NCI-H2196 treated with DMSO at 0.1 percent for 48 hours (cell line): ENCODE results near the gene HIBADH.
A peak's percentile ranks its signal among the peaks of the same experiment; 100 is the strongest.
"Not testable (repeated sequence)": the region's sequence is repeated elsewhere in the genome, so short reads cannot be mapped to it uniquely, and the experiment has no call there.

ENCODE experiments used
- DNase-seq: peaks from one replicate; lab custom pipeline; 2025; ENCODE audit not compliant: unreplicated experiment; lab: John Stamatoyannopoulos, UW

HIBADH gene

DNA sequence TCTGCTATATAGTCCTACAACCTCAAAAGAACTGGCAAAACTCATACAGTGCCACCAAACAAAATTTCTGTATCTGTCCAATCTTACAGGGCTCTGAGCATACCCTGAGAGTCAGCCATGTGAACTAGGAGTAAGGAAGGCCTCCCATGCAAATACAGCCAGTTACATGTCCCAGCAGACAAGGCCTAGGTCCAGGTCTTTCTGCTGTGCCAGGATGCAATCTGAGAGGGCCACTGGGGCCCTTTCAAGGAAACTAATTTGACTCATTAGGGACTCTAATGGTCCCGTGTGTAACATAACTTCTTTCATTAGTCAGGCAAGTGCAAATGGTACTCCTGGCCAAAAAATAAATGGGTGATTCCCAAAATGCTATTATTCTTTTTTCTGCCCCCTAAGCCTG, 17.9 kb upstream of the HIBADH start:
- no peak for DNase-seq

DNA sequence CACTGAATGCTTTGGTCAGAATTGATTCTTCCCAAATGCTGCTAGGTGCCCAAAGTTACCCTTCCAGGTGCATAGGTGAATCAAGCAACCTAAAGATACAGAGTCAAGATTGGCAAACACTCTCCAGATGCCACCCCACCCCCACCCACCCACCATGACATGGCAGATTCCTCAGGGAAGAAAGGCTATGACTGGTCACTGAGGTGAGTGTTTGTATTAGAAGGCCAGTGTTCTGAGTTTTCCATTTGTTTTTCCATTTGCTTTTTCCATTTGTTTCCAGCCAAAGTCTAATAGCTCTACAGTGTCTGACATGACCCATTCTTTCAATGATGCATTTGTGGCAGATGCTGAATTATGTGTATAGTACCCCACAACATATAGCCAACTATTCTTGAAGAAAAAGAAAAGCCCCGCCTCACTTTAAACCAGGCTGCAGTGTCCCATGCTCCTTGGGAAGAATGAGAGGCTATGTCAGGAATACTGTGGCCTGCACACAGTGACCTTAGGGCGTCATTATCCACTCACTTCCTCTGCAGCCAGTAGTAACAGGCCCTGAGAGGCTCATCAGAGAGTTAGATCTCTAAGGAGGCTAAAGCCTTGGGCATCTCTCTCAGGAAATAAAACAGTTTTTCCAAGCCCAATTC, 16.1 kb upstream of the HIBADH start:
- no peak for DNase-seq

- no peak for DNase-seq
Observed at GRCh38 chr7:27677912-27678612, 15.4 kb upstream of the HIBADH start.

DNA sequence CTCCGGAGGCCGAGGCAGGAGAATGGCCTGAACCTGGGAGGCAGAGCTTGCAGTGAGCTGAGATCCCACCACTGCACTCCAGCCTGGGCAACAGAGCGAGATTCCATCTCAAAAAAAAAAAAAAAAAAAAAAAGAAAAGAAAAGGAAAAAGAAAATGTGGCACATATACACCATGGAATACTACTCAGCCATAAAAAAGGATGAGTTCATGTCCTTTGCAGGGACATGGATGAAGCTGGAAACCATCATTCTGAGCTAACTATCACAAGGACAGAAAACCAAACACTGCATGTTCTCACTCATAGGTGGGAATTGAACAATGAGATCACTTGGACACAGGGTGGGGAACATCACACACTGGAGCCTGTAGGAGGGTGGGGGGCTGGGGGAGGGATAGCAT, 11.4 kb upstream of the HIBADH start:
- DNase-seq: not testable (repeated sequence)

GRCh38 chr7:27671675-27672074, 9.0 kb upstream of the HIBADH start:
- DNase-seq: no peak

- no peak for DNase-seq
Observed at GRCh38 chr7:27670676-27671075, 8.0 kb upstream of the HIBADH start.

DNA sequence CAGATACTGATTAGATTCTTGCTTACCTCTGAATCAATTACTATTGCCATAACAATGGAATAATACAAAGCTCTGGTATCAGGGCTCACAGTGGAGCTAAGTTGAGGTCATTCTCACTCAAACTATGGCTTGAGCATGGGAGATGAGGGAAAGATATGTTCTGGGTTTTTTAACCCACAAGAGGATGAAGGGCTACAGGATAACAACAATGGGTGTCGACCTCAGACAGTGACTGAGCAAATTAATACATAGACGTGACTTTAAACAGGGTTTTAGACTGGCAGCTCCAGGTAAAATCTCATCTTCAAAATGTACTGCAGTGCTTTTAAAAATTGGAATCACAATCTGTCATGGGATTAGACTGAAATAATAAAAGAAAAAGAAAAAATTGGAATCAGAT, 7.5 kb upstream of the HIBADH start:
- DNase-seq: no peak

GRCh38 chr7:27665531-27665930, 2.8 kb upstream of the HIBADH start:
- DNase-seq: no peak

DNA sequence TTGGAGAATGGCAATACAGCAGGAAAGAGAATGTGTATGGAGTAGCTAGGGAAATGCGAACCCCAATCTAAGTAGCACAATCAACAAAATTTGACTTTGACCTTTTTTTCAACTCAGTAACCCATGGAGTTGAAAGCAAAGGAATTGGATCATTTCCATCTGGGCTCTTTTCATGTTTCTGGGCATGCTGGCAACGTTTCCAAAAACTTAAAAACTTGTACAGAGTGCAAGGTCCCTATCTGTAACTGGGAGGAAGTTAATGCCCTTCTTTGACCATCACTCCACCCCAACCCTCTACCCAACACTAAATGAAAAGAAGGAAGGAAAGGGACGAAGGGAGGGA, 1.3 kb upstream of the HIBADH start:
- DNase-seq: no peak

GRCh38 chr7:27661811-27662489, 733 bp downstream of the HIBADH start:
- no peak for DNase-seq

DNA sequence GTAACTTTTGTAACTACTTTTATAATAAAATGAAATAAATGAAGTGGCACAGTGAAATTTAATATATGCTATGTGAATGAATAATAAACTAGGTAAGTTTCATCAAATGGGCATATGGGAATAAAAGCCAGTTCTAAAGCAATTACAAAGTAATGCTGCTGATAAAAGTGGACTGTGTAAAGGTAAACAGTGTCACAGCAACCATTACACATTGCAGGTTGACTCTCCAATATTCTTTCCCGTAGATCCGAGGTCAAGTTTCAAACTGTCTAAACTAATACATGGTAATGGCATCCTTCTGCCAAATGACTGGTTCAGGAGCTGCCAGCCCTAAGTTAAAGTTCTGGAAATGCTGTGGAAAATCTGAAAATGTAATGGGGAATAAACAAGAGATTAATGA, 6.0 kb downstream of the HIBADH start:
- no peak for DNase-seq

DNA sequence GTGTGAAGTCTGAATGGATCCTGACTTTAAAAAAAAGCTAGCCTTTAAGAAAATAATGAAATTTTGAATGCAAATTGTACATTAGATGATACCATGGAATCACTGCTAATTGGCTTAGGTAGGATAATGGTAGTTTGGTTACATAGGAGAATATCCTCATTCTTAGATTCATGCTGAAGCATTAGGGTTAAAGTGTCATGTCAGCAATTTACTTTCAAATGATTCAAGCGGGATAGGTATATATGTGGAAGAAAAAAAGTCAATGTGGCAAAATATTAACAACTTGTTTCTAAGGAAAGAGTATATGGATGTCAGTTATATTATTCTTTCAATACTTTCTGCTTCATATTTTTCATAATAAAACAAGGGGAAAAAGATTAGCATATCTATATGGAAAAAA, 7.5 kb downstream of the HIBADH start:
- no peak for DNase-seq

DNA sequence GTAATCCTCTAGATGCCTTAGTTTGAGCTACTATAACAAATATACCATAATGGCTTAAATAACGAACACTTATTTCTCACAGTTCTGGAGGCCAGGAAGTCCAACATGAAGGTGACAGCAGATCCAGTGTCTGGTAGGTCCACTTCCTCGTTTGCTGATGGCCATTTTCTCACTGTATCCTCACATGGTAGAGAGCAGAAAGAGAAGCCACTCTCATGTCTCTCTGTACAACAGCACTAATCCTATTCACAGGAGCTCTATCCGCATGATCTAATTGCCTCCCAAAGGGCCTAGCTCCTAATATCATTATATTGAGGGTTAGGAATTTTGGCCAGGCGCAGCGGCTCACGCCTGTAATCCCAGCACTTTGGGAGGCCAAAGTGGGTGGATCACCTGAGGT, 10.2 kb downstream of the HIBADH start:
- DNase-seq: no peak

DNA sequence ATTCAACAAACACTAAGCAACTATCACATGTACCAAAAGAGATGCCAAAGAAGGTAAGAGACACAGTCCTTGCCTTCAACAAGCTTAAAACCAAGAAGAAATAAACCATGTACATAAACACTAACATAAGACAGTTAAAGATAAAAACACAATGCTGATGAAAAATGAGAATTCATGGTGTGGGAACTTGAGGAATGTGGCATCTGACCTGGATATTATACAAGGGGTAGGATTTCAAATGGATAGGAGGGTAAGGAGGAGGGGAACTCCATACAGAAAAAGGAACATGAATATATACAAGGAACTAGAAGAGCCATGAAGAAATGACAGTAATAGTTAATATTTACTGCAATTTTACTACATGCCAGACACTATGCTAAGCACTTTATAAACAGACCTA, 11.0 kb downstream of the HIBADH start:
- DNase-seq: no peak

DNA sequence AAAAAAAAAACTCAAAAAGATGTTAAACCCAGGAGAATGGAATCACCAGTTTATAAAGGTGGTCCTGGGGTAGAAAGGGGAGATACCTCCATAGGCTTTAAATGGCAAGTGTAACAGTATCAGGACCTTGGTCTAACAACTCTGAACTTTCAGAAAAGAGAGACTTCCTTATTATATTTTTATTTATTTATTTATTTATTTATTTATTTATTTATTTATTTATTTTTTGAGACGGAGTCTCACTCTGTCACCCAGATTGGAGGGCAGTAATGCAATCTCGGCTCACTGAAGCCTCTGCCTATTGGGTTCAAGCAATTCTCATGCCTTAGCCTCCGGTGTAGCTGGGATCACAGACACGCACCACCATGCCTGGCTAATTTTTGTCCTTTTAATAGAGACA, 12.4 kb downstream of the HIBADH start:
- DNase-seq: no peak

- no peak for DNase-seq
Observed at GRCh38 chr7:27647489-27647888, 15.2 kb downstream of the HIBADH start.

- DNase-seq: no peak
Observed at GRCh38 chr7:27647046-27647445, 15.6 kb downstream of the HIBADH start.

DNA sequence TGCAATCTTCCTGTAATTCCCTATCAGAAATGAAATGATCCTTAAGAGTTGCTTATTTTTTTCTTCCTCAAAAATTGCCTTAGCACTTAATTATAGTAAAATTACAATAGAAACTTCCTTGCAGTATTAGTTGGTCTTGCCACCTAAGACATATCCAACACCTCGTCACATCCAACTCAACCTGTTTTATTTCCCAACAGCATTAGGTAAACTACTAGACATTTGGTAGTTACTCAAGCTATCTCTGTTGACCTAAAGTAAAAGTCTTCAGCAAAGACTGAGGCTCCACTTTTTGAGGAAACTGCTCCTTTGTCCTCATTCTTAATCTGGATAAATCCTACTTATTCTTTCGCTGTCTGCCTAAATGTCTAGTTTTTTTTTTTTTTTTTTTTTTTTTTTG, 20.4 kb downstream of the HIBADH start:
- no peak for DNase-seq

DNA sequence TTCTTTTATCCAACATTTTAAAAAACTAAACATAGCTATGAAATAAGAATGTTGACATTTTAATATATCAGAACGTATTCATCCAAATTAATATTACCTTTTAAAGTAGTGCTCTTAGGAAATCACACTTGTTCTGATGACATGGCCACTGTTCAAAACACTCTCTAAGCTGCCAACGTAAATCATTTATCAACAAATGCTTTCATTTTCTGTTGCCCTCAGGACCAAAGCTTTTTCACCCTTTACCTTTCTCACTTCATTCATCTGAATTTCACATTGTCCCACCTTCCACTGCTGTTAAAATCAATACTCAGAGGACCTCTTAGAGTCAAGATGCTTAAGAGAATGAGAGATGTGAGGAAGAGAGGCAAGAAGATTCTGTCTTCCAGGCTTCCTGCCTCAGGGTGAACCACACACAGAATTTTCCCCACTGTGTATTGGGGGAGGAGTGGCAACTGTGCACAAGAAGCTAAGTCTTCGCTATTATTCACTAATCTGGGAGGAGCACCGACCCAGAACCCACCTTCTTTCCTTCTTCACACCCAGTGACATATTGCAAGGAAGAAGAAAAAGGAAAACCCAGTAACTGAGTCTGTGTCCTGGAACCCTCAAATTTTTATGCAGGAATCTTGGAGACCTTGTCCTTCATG, 21.0 kb downstream of the HIBADH start:
- DNase-seq: no peak

DNA sequence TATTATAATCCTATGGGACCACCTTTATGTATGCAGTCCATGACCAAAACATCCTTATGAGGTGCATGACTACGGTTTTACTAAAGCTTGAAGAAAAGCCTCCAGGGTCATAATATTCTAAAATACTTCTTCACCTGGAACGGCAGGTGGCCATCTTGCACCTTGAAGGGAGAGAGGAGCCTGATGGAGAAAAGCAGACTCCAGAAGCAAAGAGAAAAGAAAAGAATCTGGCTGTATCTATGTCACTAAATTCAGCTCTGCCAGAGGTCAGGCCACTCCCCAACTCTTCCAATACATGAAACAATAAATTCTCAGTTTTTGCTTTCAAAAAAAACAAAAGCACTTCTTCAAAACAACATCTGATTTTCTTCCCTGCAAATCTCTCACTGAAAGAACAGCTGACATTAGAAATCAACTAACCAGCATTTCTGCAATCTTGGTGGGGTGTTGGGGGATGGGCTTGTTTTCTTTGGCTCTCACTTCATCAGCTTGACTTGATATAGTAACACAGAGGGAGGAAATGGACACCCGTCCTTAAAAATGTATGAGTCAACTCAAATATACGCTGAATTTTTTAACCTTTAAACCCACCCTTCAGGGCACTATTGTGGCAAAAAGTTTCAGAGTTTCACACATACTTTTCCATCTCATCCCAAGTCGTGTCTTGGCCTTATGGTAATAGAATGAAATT, 21.7 kb downstream of the HIBADH start:
- DNase-seq: peak; percentile 4

- no peak for DNase-seq
Observed at GRCh38 chr7:27639851-27640250, 22.8 kb downstream of the HIBADH start.
